HCT116 (cell line): ENCODE results near the gene ZP3. TPM values are rescaled to one million over a fixed set of nuclear protein-coding genes. Genes with fewer than 3 reads are reported as not detected.
A peak's percentile ranks its signal among the peaks of the same experiment; 100 is the strongest.

Source experiments
- ATAC-seq: fragments of 200-7000 bp; cut with Tn5 transposase; 2 replicates; pipeline ENCODE4 v1.9.1; 2020; ENCODE audit warnings: mild to moderate bottlenecking, moderate library complexity
- BruUV-seq: library from RNA; stranded (reverse); fragments of 400-500 nt; replicated peaks from 2 replicates; lab custom pipeline; 2021; lab: Mats Ljungman, UMichigan
- CTCF ChIA-PET: fragments of 300-600 bp; sonication (Branson Sonifier 250); formaldehyde crosslinking; loops from one replicate; lab custom pipeline; 2021; ENCODE audit warnings: antibody characterized with exemption; lab: Charles Lee
- POLR2A ChIA-PET: fragments of 300-600, 350-600 bp; sonication (Branson Sonifier 250); formaldehyde crosslinking; loops from one replicate; lab custom pipeline; 2021; ENCODE audit warnings: antibody characterized with exemption; lab: Charles Lee
- RAD21 ChIA-PET, 2 experiments: fragments of 300-600 bp; sonication (Branson Sonifier 250); formaldehyde crosslinking; loops; one replicate each; lab custom pipeline; 2023; ENCODE audit warnings: low total read pairs in 2 of 2; ENCODE audit not compliant: uncharacterized antibody in 2 of 2, unreplicated experiment in 2 of 2, low non-redundant PET in 1 of 2; lab: Charles Lee
- DNase-seq: peaks from one replicate; pipeline ENCODE4 v3.0.0-alpha.2; 2010; ENCODE audit warnings: low read depth, low spot score
- H2AFZ ChIP-seq: fragments of 200-600 bp; shearing (Covaris generic), sonication (generic); 2 replicates; pipeline ENCODE4 v1.6.1; 2017; ENCODE audit warnings: low read depth, mixed run types, mixed read lengths, antibody characterized with exemption, low read length; ENCODE audit not compliant: poor library complexity, severe bottlenecking
- H3K27ac ChIP-seq: 2 replicates; pipeline ENCODE4 v1.5.1; 2012; ENCODE audit warnings: low read depth, low read length
- H3K27me3 ChIP-seq: fragments of 200-600 bp; sonication (generic); 2 replicates; pipeline ENCODE4 v1.6.1; 2016; ENCODE audit warnings: mixed run types, low read length, mixed read lengths; ENCODE audit not compliant: insufficient read depth
- H3K36me3 ChIP-seq, 2 experiments: fragments of 200-500 bp in 1 of 2; fragments of 200-600 bp in 1 of 2; sonication (Bioruptor generic) in 1 of 2; sonication (generic) in 1 of 2; 2 replicates each; pipeline versions ENCODE4 v1.5.1 to v1.6.1; 2014 to 2016; ENCODE audit warnings: low read length in 2 of 2, inconsistent platforms in 1 of 2, mixed read lengths in 1 of 2, mixed run types in 1 of 2; ENCODE audit not compliant: insufficient read depth in 2 of 2, control insufficient read depth in 1 of 2
- H3K4me1 ChIP-seq, 2 experiments: fragments of 200-600 bp in 1 of 2; sonication (generic) in 1 of 2; 2 replicates each; pipeline versions ENCODE4 v1.5.1 to v1.6.1; 2012 to 2017; ENCODE audit warnings: low read length in 2 of 2, inconsistent platforms in 1 of 2, mild to moderate bottlenecking in 1 of 2, mixed read lengths in 1 of 2, mixed run types in 1 of 2, moderate library complexity in 1 of 2; ENCODE audit not compliant: insufficient read depth in 2 of 2, control insufficient read depth in 1 of 2
- H3K4me2 ChIP-seq: fragments of 200-600 bp; sonication (generic); 2 replicates; pipeline ENCODE4 v1.6.1; 2017; ENCODE audit warnings: mixed run types, low read length, mixed read lengths
- H3K4me3 ChIP-seq, 2 experiments: fragments of 200-600 bp in 1 of 2; sonication (generic) in 1 of 2; replicated peaks in 1 of 2; 2 replicates each; pipeline ENCODE4 v1.5.1; 2011 to 2016; ENCODE audit warnings: low read length in 2 of 2, control low read depth in 1 of 2, low read depth in 1 of 2, mild to moderate bottlenecking in 1 of 2, mixed read lengths in 1 of 2, mixed run types in 1 of 2
- H3K79me2 ChIP-seq: fragments of 200-600 bp; sonication (generic); 2 replicates; pipeline ENCODE4 v1.6.1; 2017; ENCODE audit warnings: mild to moderate bottlenecking, mixed run types, low read length, moderate library complexity, mixed read lengths; ENCODE audit not compliant: insufficient read depth
- H3K9ac ChIP-seq: fragments of 200-600 bp; sonication (generic); 2 replicates; pipeline ENCODE4 v1.6.1; 2016; ENCODE audit warnings: low read length, mixed read lengths
- H3K9me2 ChIP-seq: fragments of 200-600 bp; sonication (generic), shearing (Covaris generic); 2 replicates; pipeline ENCODE4 v1.6.1; 2017; ENCODE audit warnings: mixed run types, mild to moderate bottlenecking, moderate library complexity; ENCODE audit not compliant: insufficient read depth
- H3K9me3 ChIP-seq, 2 experiments: fragments of 200-500 bp in 1 of 2; fragments of 200-600 bp in 1 of 2; sonication (Bioruptor generic) in 1 of 2; sonication (generic) in 1 of 2; 2 replicates each; pipeline ENCODE4 v1.6.1; 2014 to 2017; ENCODE audit warnings: low read length in 2 of 2, mixed read lengths in 2 of 2, inconsistent platforms in 1 of 2, low read depth in 1 of 2, mild to moderate bottlenecking in 1 of 2, mixed run types in 1 of 2, moderate library complexity in 1 of 2; ENCODE audit not compliant: control insufficient read depth in 1 of 2, insufficient read depth in 1 of 2
- H4K20me1 ChIP-seq: fragments of 200-600 bp; sonication (generic), shearing (Covaris generic); 2 replicates; pipeline ENCODE4 v1.6.1; 2017; ENCODE audit warnings: mixed run types, mild to moderate bottlenecking, moderate library complexity; ENCODE audit not compliant: insufficient read depth
- POLR2A ChIP-seq: IDR thresholded peaks from 2 replicates; pipeline ENCODE4 v1.7.0; 2011; ENCODE audit warnings: borderline replicate concordance; ENCODE audit not compliant: insufficient read depth, insufficient read length; ENCODE audit errors: extremely low read depth
- RAD21 ChIP-seq: IDR thresholded peaks from 2 replicates; pipeline ENCODE4 v1.6.1; 2012; ENCODE audit warnings: low read depth, mild to moderate bottlenecking
- ZNF274 ChIP-seq: fragments of 200-500 bp; sonication (Bioruptor generic); IDR thresholded peaks from 2 replicates; pipeline ENCODE4 v1.6.1; 2014; ENCODE audit warnings: mild to moderate bottlenecking, low read depth, low read length, inconsistent platforms
- intact Hi-C: fragments of 100-400 bp; cut with micrococcal nuclease; formaldehyde crosslinking; loops from 2 replicates; pipeline ENCODE4 v1.10.0; 2022
- total RNA-seq: library from RNA; stranded (reverse); gene quantifications from one replicate; pipeline ENCODE4 v1.2.1, GENCODE V29; 2021; ENCODE audit not compliant: unreplicated experiment

The ZP3 gene
- total RNA-seq, 1 experiment from 2014 or later = 23.4 TPM

DNA sequence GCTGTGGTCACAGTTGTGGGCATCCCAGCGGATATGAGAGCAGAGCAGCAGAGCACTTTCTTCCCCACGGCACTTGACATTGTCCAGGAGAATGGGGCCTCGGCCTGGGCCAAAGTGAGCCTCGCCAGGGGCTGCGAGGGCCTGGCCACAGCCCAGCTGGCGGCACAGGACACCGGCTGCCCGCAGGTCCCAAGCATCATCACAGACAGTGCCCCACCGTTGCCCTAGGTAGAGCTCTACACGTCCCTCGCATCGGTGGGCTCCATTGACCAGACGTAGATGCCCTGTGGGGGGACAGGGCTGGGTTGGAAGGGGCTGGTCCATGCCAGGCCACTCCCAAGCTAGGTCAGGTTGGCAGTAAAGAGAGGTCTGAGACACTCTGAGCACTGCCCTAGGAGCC is 34.7 kb upstream of the ZP3 start:
- intact Hi-C loops = no loop called here
- no peak overlapping the region for H2AFZ ChIP-seq
- no TSS peak for BruUV-seq
- H3K27me3 ChIP-seq = no peaks in the 10 kb centered on the region
- ATAC-seq = no peak
- H3K9me2 ChIP-seq = no peaks in the 10 kb centered on the region
- no peak for DNase-seq
- no peaks in the 10 kb centered on the region for H3K36me3 ChIP-seq
- H3K27ac ChIP-seq = no peak overlapping the region; the same call in 1 of the 2 replicates
- H3K79me2 ChIP-seq = no peaks in the 10 kb centered on the region
- H3K4me3 ChIP-seq = no peak overlapping the region
- ChIA-PET CTCF (no interaction called here), RAD21 (no interaction called here), POLR2A (no interaction called here)
- no peak for TF ChIP-seq ZNF274
- H3K4me1 ChIP-seq = peaks cover 17 to 53% of the 10 kb centered on the region in 2 experiments
- H4K20me1 ChIP-seq = no peaks in the 10 kb centered on the region
- H3K9me3 ChIP-seq = no peaks in the 10 kb centered on the region
- H3K9ac ChIP-seq = no peak overlapping the region
- H3K4me2 ChIP-seq = no peak overlapping the region

DNA sequence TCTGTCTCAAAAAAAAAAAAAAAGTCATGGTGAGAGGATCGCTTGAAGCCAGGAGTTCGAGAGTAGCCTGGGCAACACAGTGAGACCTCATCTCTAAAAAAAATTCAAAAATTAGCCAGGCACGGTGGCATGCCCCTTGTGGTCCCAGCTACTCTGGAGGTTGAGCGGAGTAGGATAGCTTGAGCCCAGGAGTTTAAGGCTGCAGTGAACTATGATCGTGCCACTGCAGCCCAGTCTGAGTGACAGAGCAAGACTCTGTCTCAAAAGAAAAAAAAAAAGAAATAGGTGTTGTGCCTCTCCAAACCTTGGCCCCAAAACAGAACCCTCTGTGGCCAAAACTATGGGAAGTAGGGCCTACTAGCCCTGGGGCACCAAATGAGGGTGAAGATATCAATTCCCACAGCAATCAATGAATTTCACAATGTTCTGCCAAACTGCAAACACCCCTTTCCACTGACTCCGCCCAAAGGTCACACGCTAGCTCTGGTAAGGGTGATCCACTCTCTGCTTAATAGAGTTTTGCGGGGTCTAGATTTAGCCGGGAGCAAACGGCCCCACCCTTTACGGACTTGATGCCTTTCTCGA is 32.1 kb upstream of the ZP3 start:
- ChIA-PET POLR2A (no interaction called here), CTCF (no interaction called here), RAD21 (no interaction called here)
- H2AFZ ChIP-seq = peak overlapping the region; percentile 24
- H3K4me1 ChIP-seq = peaks cover 27 to 70% of the 10 kb centered on the region in 2 experiments
- peak overlapping the region; percentile 28 to 58 for H3K4me3 ChIP-seq
- BruUV-seq = TSS peak; percentile 98
- peak overlapping the region; percentile 76 for H3K27ac ChIP-seq
- intact Hi-C loops = no loop called here
- ATAC-seq = no peak
- H3K27me3 ChIP-seq = no peaks in the 10 kb centered on the region
- H3K79me2 ChIP-seq = no peaks in the 10 kb centered on the region
- no peaks in the 10 kb centered on the region for H4K20me1 ChIP-seq
- no peaks in the 10 kb centered on the region for H3K36me3 ChIP-seq
- TF ChIP-seq POLR2A (peak; percentile 79), RAD21 (no peak)
- TF ChIP-seq, all 23 proteins: peak for 1
- no peak for DNase-seq
- Histone ChIP-seq H3K9ac (peak overlapping the region; percentile 80), H3K9me3 (no peaks in the 10 kb centered on the region), H3K4me2 (peak overlapping the region; percentile 92), H3K9me2 (no peaks in the 10 kb centered on the region)
